HK-2 (cell line): ENCODE results near the gene BHLHE40.
"Not testable (repeated sequence)": the region's sequence is repeated elsewhere in the genome, so short reads cannot be mapped to it uniquely, and the experiment has no call there.

Source experiments
- DNase-seq: peaks from one replicate; pipeline ENCODE4 v3.0.0-alpha.2; 2018; ENCODE audit not compliant: unreplicated experiment

BHLHE40 gene

DNA sequence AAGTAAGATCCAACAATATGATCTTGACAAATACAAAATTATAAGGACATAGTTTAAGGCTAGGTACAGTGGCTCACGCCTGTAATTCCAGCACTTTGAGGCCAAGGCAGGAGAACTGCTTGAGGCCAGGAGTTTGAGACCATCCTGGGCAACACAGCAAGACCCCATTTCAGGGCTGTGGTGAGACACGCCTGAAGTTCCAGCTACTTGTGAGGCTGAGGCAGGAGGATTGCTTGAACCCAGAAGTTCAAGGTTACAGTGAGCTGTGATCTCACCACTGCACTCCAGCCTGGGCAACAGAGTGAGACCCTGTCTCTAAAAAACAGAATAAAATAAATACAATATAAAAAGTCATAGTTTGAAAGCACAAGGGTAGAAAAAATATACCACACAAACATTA lies 17.4 kb upstream of the BHLHE40 start:
- DNase-seq: not testable (repeated sequence)

DNA sequence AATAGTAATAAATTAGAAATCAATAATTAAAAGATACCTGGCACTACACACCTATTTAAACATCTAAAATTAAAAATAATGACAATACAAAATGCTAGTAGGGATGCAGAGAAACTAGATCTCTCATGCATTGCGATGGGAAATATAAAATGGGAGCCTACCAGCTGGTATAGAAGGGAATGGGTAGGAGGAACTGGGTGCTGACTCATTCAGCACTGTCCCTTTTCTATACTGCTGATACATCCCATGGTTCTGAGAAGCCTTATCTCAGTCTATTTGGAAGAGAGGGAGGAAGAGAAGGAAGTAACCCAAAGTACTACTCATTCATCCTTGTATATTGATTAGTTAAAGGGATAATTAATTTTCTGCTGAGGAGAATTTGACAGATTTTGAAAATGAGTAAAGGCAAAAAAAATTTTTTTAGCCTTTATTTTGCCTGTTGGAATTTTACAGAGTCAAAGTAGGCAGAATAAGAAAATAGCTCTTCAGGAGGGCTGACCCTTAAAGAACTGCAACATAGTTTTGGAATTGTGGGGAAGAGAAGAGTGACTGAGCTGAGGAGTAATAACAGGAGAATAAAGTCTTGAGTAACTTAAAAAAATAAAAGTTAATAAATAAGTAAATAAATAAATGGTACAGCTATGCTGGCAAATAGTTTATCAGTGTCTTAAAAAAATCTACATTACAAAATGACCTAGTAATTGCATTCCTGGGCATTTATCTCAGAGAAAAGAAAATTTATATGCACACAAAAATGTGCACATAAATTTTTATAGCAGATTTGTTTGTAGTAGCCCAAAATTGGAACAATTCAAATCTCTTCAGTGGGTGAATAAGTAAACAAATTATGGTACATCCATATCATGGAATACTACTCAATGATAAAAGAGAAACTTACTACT lies 15.3 kb upstream of the BHLHE40 start:
- DNase-seq: no peak

DNA sequence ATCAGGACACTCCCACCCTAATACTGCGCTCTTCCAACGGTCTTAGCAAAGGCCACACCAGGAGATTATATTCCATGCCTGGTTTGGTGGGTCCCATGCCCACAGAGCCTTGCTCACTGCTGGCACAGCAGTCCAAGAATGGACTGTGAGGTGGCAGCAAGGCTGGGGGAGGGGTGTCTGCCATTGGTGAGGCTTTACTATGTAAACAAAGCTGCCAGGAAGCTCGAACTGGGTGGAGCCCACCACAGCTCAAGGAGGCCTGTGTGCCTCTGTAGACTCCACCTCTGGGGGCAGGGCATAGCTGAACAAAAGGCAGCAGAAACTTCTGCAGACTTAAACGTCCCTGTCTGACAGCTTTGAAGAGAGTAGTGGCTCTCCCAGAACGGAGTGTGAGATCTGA lies 13.2 kb upstream of the BHLHE40 start:
- DNase-seq: not testable (repeated sequence)

DNA sequence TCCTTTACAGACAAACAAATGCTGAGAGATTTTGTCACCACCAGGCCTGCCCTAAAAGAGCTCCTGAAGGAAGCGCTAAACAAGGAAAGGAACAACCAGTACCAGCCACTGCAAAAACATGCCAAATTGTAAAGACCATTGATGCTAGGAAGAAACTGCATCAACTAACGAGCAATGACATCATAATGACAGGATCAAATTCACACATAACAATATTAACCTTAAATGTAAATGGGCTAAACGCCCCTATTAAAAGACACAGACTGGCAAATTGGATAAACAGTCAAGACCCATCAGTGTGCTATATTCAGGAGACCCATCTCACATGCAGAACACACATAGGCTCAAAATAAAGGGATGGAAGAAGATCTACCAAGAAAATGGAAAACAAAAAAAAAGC lies 11.6 kb upstream of the BHLHE40 start:
- not testable (repeated sequence) for DNase-seq

DNA sequence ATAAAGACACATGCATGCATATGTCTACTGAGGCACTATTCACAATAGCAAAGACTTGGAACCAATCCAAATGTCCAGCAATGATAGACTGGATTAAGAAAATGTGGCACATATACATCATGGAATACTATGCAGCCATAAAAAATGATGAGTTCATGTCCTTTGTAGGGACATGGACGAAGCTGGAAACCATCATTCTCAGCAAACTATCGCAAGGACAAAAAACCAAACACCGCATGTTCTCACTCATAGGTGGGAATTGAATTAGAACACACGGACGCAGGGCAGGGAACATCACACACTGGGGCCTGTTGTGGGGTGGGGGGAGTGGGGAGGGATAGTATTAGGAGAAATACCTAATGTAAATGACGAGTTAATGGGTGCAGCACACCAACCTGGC lies 7.8 kb upstream of the BHLHE40 start:
- DNase-seq: not testable (repeated sequence)

DNA sequence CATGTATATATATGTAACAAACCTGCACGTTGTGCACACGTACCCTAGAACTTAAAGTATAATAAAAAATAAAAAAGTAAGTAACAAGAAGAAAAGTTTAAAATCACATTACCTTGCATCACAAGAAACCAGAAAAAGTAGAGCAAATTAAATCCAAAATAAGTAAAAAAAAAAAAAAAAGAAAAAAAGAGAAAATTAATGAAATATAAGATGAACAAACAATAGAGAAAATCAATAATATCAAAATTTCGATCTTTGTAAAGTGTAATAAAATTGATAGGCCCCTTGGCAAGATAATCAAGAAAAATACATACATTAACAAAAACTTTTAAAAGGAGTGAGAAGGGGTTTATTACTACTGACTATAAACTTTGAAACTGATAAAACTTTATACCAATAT lies 7.4 kb upstream of the BHLHE40 start:
- no peak for DNase-seq

DNA sequence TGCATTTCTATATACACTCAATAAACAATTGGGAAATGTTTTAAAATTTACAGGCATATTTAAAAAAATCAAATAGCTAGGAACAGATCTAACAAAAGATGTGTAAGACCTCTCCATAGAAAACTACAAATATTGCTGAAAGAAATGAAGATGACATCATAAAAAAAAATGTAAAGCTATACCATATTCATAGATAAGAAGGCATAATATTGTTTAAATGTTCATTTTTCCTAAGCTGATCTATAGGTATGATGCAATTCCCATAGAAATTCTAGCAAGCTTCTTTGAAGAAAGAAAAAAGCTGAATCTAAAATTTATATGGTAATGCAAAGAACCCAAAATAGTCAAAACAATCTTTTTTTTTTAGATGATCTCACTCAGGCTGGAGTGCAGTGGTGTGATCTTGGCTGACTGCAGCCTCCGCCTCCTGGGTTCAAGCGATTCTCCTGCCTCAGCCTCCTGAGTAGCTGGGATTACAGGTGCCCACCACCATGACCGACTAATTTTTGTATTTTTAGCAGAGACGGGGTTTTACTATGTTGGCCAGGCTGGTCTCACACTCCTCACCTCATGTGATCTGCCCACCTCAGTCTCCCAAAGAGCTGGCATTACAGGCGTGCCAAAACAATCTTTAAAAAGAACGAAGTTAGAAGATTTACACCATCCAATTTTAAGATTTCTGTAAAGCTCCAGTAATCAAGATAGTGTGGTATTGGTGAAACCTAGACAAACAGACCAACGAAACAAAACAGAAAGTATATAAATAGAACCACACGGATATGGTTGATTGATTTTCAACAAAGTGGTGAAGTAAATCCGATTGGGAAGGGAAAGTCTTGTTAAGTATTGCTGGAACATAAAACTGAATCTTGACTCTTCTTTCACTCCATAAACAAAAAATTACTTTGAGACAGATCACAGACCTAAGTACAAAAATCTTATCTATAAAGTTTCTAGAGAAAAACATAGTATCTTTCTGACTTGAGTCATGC lies 6.3 kb upstream of the BHLHE40 start:
- DNase-seq: no peak

DNA sequence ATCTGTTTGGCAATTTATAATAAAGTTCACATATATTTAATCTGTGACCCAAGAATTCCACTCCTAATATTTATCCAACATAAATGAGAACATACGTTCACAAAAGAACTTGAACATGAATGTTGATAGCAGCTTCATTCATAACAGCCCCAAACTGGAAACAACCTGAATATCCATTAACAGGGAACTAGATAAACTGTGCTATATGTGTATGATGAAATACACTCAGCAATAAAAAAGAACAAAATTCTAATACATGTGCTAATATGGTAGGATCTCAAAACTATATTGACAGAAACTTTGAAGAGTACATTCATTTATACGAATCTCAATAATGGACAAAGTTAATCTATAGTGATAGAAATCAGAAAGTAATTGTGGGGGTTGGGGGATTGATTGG lies 5.1 kb upstream of the BHLHE40 start:
- no peak for DNase-seq

DNA sequence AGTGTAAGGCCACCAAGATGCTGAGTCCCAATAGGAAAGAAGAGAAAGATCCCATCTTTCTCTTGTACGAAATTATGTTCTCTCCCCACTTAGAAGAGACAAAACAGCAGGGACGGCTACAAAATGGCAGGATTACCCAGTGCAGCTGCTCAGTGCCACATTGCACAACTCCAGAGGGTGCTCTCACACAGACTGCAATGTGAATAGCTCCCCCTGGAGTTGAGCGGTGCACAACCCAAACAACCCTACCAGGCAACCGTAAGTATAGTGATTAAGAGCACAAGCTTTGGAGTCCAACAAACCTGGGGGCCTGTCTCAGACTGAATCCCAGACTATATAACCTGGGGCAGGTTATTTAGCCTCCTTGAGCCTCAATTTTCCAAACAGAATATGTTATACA lies 3.1 kb upstream of the BHLHE40 start:
- peak; percentile 43 for DNase-seq

DNA sequence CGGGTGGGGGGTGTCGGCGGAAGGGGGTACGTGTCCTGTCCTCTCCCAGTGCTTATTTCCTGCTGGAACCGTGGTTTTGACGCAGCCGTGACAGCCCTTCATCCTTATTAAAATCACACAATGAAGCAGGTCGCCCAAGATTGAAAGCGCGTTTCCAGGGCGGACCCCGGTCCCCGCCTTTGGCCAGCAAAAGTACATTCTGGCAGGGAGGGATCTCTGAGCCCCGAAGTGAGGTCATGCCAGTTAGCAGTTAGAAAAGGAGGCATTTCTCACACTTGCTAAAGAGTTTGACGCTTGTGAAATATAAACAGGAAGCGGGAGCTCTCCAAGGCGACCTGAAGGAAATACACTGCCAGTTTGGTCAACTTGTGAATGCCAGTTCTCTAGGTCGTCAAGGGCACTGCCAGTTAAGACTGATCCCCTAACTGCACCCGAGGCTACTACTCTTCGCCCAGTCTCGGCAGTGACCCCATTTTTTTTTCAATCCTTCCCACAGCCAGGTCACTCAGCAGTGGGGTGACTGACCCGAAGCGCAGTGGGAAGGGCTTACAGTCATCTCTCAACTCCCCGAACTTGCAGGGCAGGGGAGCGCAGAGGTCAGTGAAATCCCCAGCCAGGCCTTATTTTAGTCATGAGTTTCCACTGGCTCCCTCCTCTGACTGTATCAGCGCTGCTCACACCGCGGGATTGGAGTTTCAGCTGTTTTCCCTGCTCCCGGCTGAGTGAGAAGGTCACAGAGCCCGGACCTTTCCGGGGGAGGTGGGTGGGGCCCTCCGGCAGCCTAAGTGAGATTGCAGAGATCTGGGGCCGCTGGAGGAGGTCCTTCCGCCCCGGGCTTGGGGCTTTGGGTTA lies 2.0 kb upstream of the BHLHE40 start:
- DNase-seq: peak; percentile 77

DNA sequence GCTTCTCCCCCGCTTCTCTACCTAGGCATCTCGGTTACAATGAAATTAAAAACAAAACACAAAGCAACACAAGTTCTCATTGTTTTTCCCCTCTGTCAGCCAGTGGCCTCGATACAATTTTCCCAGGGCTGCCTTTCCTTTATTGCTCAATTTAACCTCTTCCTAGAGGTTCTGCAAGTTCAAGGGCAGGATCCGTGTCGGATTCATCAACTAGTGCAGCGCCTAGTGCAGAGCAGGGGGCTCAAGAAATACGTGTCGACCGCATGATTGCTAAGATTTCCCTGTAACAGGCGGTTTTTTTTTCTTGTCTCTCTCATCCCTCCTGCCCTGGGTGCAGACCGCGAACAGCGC lies 1.4 kb upstream of the BHLHE40 start:
- DNase-seq: no peak

DNA sequence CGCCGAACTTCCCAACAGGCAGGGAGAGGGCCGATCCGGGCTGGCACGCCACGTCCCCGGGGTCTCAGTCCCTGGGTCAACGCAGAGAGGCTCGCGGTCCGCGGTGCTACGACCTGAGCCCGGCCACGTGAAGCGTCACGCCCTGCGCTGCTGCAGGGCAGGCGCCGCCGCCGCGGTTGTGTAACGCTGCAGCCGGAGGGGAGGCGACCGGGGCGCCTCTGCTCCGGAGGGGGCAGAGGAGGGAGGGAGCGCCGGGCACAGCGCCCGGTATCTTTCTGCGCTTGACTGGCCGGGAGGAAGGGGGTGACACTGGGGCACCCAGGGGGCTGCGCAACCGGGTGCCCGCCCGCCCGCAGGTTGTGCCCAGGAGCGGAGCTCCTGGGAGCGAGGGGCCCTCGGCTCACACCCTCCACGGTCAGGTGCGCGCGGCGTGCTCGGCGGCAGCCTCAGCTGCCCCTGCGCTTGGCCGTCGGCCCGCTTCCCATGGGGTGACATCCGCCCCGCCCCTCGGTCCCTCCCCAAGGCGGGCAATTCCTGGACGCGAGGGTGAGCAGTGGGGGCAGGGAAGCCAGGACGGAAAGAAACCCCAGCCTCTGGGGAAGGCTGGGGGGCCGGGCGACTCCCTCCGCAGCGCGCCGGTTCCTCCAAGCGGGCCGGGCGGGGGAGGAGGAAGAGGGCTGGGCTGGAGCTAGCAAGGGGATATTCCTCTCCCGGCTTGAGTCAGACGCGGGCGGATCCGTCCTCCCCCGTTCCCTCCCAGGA lies 852 bp upstream of the BHLHE40 start:
- peak; percentile 94 for DNase-seq

DNA sequence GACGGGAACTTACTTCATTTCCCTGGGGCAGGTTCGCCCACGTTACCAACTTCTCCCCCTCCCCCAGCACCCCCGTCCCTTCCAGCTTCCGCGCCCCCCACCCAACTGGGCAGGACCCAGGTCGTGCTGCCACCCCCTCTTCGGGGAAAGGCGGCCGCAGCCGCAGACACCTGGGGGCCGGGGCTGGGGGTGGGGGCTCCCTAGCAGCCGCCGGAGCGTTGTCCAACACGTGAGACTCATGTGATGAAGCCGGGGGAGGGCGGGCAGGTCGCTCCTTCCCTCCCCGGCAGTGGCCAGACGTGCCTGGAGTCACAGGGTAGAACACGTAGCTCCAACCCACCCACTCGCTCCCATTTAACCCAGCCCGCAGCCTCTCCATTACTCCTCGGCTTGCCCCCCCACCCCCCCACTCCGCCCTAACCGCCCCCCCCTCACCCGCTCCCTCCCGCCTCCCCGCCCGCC lies 240 bp upstream of the BHLHE40 start:
- DNase-seq: peak; percentile 95

DNA sequence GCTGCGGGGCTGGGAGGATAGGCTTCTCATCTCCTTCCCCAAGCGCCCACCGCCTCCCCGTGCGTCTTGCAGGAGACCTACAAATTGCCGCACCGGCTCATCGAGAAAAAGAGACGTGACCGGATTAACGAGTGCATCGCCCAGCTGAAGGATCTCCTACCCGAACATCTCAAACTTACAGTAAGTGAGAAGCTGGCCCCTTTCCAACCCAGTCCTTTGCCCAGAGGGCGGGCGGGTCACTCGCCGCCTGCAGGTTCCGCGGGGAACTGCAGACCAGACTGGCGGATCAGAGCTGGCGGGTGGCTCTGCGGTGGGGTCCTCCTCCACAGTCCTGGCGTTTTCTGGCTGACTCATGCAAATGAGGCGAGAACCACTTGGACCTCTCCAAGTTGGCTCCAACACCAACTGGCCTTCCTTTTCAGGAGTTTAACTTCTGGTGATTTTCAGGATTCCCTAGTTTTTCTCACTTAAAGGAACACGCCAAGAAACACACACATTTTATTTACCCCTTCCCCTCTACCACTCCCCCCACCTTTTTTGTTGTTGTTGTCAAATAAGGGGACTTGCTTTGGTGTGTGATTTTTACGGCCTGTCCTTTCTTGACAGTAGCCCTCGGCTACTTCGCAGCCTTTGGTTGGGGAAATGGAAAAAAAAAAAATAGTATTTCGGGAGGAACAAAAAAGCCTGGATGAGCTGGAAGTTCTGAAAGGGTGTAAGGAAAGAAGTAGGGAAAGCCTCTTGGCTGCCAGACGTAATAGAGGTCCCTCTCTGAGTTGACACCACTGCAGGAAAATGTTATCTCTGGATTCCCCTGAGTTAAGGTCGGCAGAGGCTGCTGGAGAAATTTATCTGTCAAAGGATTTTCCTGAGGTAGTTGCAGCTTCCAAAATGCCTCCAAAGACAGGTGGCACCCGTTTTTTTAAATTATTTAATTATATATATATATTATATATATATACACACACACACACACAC lies 1.3 kb downstream of the BHLHE40 start:
- peak; percentile 91 for DNase-seq

DNA sequence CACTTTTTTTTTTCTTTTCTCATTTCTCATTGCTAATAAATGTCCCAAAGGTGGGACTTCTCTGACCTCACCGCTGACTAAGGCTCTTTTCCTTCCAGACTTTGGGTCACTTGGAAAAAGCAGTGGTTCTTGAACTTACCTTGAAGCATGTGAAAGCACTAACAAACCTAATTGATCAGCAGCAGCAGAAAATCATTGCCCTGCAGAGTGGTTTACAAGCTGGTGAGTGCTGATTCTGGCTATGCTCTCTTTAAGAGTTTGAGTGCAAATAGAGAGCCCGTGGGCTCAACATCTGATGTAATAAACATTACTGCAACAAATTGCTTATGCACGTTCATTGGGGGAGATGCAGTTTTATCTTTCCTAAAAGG lies 2.0 kb downstream of the BHLHE40 start:
- DNase-seq: no peak

DNA sequence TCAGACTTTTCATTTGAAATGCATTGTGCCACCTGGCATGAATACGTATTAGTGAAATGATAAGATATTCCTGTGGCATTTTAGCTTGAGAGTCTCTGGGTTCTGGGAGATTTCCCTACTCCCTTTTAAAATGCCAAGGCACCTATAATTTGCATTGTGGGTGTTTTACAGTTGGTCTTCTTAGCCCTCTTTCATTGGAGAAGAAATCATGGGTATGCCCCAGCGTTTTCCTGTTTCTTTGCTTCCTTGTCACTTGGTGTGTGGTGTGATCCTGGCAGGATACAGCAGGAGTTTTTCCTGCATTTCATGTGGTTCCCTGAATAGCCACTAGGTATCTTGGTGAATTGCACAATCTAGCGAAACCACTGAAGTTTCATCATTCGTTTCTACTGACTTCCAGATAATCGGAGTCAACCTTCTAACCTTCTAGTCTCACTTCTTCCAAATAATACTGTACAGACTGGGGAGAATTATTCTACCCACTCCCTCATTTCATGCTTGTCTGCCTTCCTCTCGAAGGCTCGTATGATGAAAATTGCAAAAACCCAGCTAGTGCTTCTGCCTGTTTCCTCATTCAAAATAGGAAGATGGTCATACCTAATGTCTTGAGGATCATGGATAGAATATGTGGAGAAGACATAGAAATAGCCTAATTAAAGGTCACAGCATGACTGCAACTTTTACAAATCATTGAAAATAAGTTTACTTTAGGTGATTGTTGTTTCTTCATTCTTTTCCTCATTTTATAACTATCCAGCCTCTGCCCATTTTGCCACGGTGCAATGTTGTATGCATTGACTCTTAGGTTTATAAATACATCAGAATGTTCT lies 2.6 kb downstream of the BHLHE40 start:
- DNase-seq: no peak

DNA sequence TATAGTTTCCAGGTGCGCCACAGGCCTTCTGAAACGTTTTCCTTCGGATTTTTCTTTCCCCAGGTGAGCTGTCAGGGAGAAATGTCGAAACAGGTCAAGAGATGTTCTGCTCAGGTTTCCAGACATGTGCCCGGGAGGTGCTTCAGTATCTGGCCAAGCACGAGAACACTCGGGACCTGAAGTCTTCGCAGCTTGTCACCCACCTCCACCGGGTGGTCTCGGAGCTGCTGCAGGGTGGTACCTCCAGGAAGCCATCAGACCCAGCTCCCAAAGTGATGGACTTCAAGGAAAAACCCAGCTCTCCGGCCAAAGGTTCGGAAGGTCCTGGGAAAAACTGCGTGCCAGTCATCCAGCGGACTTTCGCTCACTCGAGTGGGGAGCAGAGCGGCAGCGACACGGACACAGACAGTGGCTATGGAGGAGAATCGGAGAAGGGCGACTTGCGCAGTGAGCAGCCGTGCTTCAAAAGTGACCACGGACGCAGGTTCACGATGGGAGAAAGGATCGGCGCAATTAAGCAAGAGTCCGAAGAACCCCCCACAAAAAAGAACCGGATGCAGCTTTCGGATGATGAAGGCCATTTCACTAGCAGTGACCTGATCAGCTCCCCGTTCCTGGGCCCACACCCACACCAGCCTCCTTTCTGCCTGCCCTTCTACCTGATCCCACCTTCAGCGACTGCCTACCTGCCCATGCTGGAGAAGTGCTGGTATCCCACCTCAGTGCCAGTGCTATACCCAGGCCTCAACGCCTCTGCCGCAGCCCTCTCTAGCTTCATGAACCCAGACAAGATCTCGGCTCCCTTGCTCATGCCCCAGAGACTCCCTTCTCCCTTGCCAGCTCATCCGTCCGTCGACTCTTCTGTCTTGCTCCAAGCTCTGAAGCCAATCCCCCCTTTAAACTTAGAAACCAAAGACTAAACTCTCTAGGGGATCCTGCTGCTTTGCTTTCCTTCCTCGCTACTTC lies 3.8 kb downstream of the BHLHE40 start:
- DNase-seq: peak; percentile 24
